Uterus (tissue), 4 donors: ENCODE data around the gene GPR161. TPM values are rescaled to one million over a fixed set of nuclear protein-coding genes. Genes with fewer than 3 reads are reported as not detected.

Source experiments
- DNase-seq, 2 donors: peaks; one replicate each; pipeline ENCODE4 v3.0.0-alpha.2; 2019 to 2020
- H3K27ac ChIP-seq, 2 donors: fragments of 200-600 bp; sonication (generic); 1 replicate in 1 of 2; 2 replicates in 1 of 2; pipeline ENCODE4 v1.5.1; 2016 to 2018
- H3K27me3 ChIP-seq, 2 donors: fragments of 200-600 bp; sonication (generic); one replicate each; pipeline ENCODE4 v1.5.1; 2018 to 2019; ENCODE audit warnings: control low read depth in 1 of 2
- H3K36me3 ChIP-seq, 2 donors: fragments of 200-600 bp; sonication (generic); one replicate each; pipeline ENCODE4 v1.5.1; 2019; ENCODE audit warnings: control low read depth in 1 of 2
- H3K4me1 ChIP-seq, 2 donors: fragments of 200-600 bp; sonication (generic); one replicate each; pipeline ENCODE4 v1.5.1; 2018 to 2019; ENCODE audit warnings: control low read depth in 1 of 2
- H3K4me3 ChIP-seq, 2 donors: fragments of 200-600 bp; sonication (generic); 1 replicate in 1 of 2; 2 replicates in 1 of 2; pipeline ENCODE4 v1.5.1; 2018 to 2019; ENCODE audit warnings: mild to moderate bottlenecking in 1 of 2
- H3K9me3 ChIP-seq, 2 donors: fragments of 200-600 bp; sonication (generic); one replicate each; pipeline ENCODE4 v1.5.1; 2019; ENCODE audit warnings: control low read depth in 1 of 2
- CTCF ChIP-seq, 4 experiments: fragments of 200-600 bp in 2 of 4; fragments of 450-650 bp in 2 of 4; sonication (generic) in 2 of 4; IDR thresholded peaks; one replicate each; pipeline ENCODE4 v1.5.1; 2016 to 2019; ENCODE audit warnings: antibody characterized with exemption in 4 of 4, mild to moderate bottlenecking in 2 of 4, moderate library complexity in 1 of 4
- POLR2A ChIP-seq, 2 donors: fragments of 450-650 bp; IDR thresholded peaks; one replicate each; pipeline ENCODE4 v1.6.1; 2016; ENCODE audit warnings: antibody characterized with exemption in 2 of 2, mild to moderate bottlenecking in 1 of 2, moderate library complexity in 1 of 2
- intact Hi-C: fragments of 100-400 bp; cut with DNase I; formaldehyde crosslinking; loops from one replicate; pipeline ENCODE4 v1.15.1; 2023; ENCODE audit warnings: low total_unique reads
- total RNA-seq, 4 donors: library from RNA; depleted of rRNA in 3 of 4; stranded (reverse); fragments of >200 nt in 3 of 4; gene quantifications; one replicate each; pipeline versions ENCODE4 v1.1.0 to v1.2.4, GENCODE V29; 2014 to 2023
- donor health status: DM: yes; HTN: yes; CAD: no.

The GPR161 gene
- total RNA-seq, 4 donors from 2014 or later = 9.7 to 45.5 (median 37.6) TPM

- TF ChIP-seq CTCF (IDR thresholded peaks at IDR 0.05) = no peak
- TF ChIP-seq POLR2A (IDR thresholded peaks at IDR 0.05) = no peak
- DNase-seq = no peak
- no peaks in the 10 kb centered on the region for H3K4me1 ChIP-seq
- no peaks in the 10 kb centered on the region for H3K36me3 ChIP-seq
- H3K27ac ChIP-seq = peak overlapping the region; percentile 89 to 96
- intact Hi-C loops = loop anchor here (10.0 kb wide), 1 partner anchor 49 kb away; no protein-coding TSS in a partner anchor
- no peaks in the 10 kb centered on the region for H3K27me3 ChIP-seq
- H3K4me3 ChIP-seq = peak overlapping the region; percentile 82 to 85
- H3K9me3 ChIP-seq = no peaks in the 10 kb centered on the region
Observed at GRCh38 chr1:168134132-168134531, 2.6 kb downstream of the GPR161 start.

- intact Hi-C loops = loop anchor here (10.0 kb wide), 1 partner anchor 45 kb away; no protein-coding TSS in a partner anchor
- TF ChIP-seq CTCF (IDR thresholded peaks at IDR 0.05) = no peak
- Histone ChIP-seq H3K27ac (peak overlapping the region in 1 of 2 donors; percentile 60), H3K36me3 (no peaks in the 10 kb centered on the region), H3K27me3 (no peaks in the 10 kb centered on the region), H3K9me3 (no peaks in the 10 kb centered on the region), H3K4me3 (no peak overlapping the region), H3K4me1 (no peaks in the 10 kb centered on the region)
- no peak for DNase-seq
Observed at GRCh38 chr1:168129933-168130332, 6.8 kb downstream of the GPR161 start.

- DNase-seq = no peak
- peak overlapping the region in 1 of 2 donors; percentile 60 for H3K27ac ChIP-seq
- H3K4me3 ChIP-seq = no peak overlapping the region
- no peaks in the 10 kb centered on the region for H3K9me3 ChIP-seq
- no peaks in the 10 kb centered on the region for H3K36me3 ChIP-seq
- intact Hi-C loops = no loop called here
- H3K4me1 ChIP-seq = peaks cover 0 to 2% of the 10 kb centered on the region in 2 donors
- H3K27me3 ChIP-seq = no peaks in the 10 kb centered on the region
- TF ChIP-seq POLR2A (IDR thresholded peaks at IDR 0.05) (no peak), CTCF (IDR thresholded peaks at IDR 0.05) (no peak)
Observed at GRCh38 chr1:168127503-168127902, 9.2 kb downstream of the GPR161 start.

- no peak overlapping the region for H3K4me3 ChIP-seq
- no peak for DNase-seq
- no peaks in the 10 kb centered on the region for H3K9me3 ChIP-seq
- H3K27me3 ChIP-seq = no peaks in the 10 kb centered on the region
- no peak for TF ChIP-seq POLR2A (IDR thresholded peaks at IDR 0.05)
- no peak for TF ChIP-seq CTCF (IDR thresholded peaks at IDR 0.05)
- intact Hi-C loops = no loop called here
- H3K36me3 ChIP-seq = no peaks in the 10 kb centered on the region
- H3K4me1 ChIP-seq = peaks cover 0 to 8% of the 10 kb centered on the region in 2 donors
- H3K27ac ChIP-seq = peak overlapping the region in 1 of 2 donors; percentile 38
Observed at GRCh38 chr1:168125051-168125450, 11.7 kb downstream of the GPR161 start.

GRCh38 chr1:168121401-168122011, 15.2 kb downstream of the GPR161 start:
- H3K4me1 ChIP-seq = peaks cover 0 to 8% of the 10 kb centered on the region in 2 donors
- DNase-seq = peak; percentile 89 to 92
- peak overlapping the region; percentile 32 to 82 for H3K27ac ChIP-seq
- no peaks in the 10 kb centered on the region for H3K27me3 ChIP-seq
- no peak for TF ChIP-seq CTCF (IDR thresholded peaks at IDR 0.05)
- TF ChIP-seq POLR2A (IDR thresholded peaks at IDR 0.05) = no peak
- intact Hi-C loops = no loop called here
- no peaks in the 10 kb centered on the region for H3K36me3 ChIP-seq
- H3K9me3 ChIP-seq = no peaks in the 10 kb centered on the region
- H3K4me3 ChIP-seq = no peak overlapping the region
